NT2/D1 (cell line): ENCODE results near the gene CACUL1.

Experiments used
- SUZ12 ChIP-seq: IDR thresholded peaks from 2 replicates; pipeline ENCODE4 v1.6.1; 2011; ENCODE audit not compliant: insufficient read length, insufficient read depth; ENCODE audit errors: extremely low read depth
- YY1 ChIP-seq: IDR thresholded peaks from 2 replicates; pipeline ENCODE4 v1.6.1; 2011; ENCODE audit not compliant: insufficient read length, insufficient read depth

GRCh38 chr10:118689070-118689858 lies 65.5 kb downstream of the CACUL1 start:
- TF ChIP-seq YY1 (no peak), SUZ12 (no peak)
